NCI-H1694 treated with DMSO at 0.1 percent for 48 hours (cell line): ENCODE data around the gene KRT72.
A peak's percentile ranks its signal among the peaks of the same experiment; 100 is the strongest.

Experiments
- DNase-seq: peaks from one replicate; lab custom pipeline; 2025; lab: John Stamatoyannopoulos, UW

KRT72 gene

GRCh38 chr12:52600941-52601481 is at the start of gene KRT72:
TSS of gene KRT72 (minus strand) at chr12:52601463. CDS start at chr12:52601452, 11 bp downstream.
- DNase-seq, result no peak

GRCh38 chr12:52650520-52651081 is 49.3 kb upstream of the KRT72 start:
- peak; percentile 46 for DNase-seq

DNA sequence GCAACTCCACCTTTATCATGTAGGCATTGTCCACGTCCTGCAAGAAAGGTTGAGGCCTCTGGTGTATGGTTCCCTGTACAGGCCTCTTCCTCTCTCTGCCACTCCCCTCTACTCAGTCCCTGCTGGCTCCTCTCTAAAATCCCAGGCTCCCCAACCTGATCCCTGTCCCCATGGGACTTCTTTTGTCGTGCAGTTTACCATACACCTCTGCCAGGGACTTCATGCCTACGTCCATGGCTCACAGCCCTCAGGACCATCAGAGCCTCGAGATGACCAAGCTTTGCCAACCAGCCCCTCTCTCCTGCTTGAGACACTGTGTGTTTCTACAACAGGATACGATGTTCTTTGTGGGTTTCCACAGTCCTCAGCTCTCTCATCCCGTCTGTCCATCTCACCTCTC is 47.8 kb upstream of the KRT72 start:
- no peak for DNase-seq

DNA sequence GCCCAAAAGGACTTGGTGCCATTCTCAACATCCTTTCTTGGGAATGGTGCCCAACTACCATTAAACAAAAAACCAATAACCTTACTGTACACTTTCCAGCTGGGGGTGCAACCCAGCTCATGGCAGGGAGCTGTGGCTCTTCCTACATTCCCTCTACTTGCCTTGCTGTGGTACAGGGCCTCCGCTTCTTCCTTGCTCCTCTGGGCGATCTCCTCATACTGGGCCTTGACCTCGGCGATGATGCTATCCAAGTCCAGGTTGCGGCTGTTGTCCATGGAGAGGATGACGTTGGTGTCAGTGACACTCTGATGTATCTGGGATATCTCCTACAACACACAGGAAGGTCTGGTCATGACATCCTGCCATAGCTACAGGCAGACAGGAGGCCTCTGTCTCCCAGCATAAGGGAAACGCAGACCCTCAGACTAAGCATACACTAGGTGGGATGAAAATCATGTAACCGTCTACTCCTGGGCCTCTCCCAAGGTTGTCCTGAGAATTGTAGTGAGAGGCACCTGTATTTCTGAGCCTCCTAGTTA is 46.8 kb upstream of the KRT72 start:
- no peak for DNase-seq

- DNase-seq, result no peak
Measured at GRCh38 chr12:52647601-52648000, 46.3 kb upstream of the KRT72 start.

- no peak for DNase-seq
Measured at GRCh38 chr12:52646613-52647012, 45.4 kb upstream of the KRT72 start.

GRCh38 chr12:52645982-52646381 is 44.7 kb upstream of the KRT72 start:
- no peak for DNase-seq

- no peak for DNase-seq
Measured at GRCh38 chr12:52645120-52645761, 44.0 kb upstream of the KRT72 start.

DNA sequence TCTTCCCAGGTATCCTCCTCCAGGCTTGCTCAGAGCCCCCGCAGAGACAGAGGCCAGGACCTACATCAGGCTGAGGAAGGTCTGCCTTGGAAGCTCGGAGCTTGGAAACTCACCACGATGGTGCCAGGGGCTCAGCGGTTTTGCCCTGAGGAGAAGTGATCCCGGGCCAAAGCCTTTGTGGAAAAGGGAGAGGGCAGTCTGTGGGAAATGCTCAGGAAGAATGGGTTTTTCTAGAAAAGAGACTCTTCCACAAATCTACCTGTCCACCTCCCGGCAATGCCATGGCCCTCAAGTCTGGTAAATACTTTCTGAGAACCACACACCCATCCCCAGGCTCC is 42.8 kb upstream of the KRT72 start:
- DNase-seq, result no peak

DNA sequence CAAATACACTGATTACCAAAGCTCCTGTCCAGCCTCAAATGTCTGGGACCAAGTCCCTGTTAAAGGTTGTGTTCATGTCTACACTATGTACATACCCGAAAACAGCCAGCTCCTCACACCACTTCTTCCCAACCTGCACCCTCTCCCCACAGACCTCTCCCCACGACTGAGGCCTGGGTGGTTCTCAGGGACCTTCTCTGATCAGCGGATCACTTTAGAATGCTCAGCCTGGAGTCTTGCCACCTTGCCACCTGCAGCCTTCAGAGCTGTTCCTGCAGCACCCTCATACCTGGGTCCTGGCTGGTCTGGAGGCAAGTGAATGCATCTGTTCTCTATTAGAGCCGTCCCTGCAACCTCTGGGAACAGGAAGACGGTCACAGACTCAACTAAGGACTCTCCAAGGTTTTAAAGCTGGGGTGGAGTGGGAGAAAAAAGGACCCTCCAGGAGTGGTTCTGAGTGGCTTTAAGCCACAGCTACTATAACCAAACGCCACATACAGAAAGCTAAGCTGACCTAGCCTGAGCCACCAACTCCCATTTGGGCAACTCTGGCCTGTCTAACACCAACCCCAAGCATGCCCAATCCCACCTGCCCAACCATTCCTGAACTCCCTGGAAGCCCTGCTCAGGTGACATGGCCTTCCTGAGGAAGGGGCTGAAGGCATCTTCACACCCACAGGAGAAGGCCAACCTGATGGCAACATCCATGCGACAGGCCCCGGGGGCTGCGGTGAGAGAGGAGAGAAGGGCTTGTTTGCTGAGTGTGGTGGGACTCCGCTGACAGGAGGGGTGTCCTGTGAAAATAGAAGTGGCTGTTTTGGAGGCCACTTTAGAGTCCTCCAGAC is 42.2 kb upstream of the KRT72 start:
- no peak for DNase-seq

DNA sequence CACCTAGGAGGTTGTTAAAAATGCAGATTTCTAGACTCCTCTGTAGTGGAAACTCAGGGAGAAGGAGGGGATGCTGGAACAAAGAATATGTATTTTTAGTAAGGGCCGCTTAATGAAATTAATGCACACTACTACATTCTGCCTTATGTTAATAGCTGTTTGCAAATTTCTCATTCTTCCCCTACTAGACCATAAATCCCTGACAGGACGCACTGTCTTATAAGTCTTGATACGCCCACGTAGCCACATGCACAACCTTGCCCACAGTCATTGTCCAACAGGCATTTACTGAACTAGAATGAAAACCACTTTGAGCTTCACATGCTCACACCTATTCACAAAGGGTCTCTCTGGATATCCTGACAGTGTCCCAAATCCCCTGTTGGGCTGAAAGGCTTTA is 40.2 kb upstream of the KRT72 start:
- DNase-seq, result no peak

DNA sequence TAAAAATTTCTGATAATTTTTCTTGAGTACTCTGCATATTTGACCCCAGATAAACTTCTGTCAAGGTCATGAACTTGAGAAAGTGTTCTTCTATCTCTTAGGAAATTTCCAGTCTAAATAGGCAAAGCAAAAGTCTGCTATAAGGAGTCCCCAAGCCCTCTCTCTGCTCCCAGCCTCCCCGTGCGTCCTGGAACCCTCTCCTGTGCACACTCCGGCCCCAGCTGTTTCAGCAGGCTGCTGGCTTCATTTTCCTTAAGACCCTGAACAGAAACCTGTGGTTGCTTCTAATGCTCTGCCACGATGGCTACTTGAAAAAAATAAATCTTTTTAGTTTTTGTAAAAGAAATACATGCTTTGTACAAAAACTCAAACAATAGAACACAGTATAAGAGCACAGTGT is 36.0 kb upstream of the KRT72 start:
- no peak for DNase-seq

- no peak for DNase-seq
Measured at GRCh38 chr12:52636592-52637258, 35.5 kb upstream of the KRT72 start.

GRCh38 chr12:52636189-52636588 is 34.9 kb upstream of the KRT72 start:
- DNase-seq, result no peak

DNA sequence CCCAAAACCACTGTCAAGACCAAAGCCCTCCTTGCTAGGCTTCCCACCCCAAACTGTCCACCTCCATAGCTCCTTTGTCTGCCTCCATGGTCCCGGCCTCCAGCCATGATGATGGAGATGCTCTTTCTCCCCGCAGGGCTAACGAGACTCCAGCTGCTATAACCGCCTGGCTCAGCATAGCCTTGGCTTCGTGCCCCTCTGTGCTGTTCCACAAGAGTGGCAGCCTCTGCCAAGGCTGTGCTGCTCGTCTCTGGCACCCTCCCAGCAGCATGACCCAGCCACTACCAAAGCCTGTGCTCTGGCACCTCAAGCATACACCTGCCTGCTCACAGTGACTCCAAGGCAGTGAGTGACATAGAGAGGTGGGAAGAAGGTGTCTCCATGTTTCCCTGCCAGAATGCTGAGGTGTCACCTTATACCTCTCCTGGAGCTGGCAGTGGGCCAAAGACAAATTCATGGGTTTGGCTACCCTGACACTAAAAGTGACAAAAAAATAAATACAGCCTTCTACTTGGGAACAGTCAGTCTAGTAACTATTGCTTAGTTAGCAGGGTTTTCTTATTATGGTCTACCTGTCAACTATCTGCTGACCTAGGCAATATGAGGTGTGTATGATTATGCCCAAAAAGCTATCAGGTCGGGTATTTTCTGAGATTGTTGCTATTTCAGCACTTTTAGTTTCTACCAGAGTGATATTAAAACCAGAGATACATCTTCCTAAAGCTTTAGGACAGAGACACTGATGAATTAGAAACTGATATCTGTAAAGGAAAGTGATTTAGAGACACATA is 33.2 kb upstream of the KRT72 start:
- peak; percentile 84 for DNase-seq

DNA sequence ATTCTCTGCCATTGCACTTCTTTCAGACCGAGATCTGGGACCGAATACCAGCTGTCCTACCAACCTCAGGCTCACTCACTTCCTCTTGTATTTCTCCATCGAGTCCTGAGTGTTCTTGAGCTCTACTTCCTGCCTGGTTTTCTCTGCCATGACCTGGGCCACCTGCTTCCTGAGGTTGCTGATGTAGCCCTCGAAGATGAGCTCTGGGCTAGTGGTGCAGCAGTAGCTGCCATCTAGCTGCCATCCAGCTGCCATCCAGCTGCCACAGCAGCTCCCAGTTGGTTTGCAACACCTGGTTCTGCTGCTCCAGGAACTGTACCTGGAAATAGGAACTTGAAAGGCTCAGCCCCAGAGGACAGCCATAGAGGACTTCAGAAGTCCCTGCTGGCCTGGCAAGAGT is 32.1 kb upstream of the KRT72 start:
- no peak for DNase-seq

- DNase-seq, result no peak
Measured at GRCh38 chr12:52632656-52633055, 31.4 kb upstream of the KRT72 start.

GRCh38 chr12:52631676-52632459 is 30.6 kb upstream of the KRT72 start:
- no peak for DNase-seq

DNA sequence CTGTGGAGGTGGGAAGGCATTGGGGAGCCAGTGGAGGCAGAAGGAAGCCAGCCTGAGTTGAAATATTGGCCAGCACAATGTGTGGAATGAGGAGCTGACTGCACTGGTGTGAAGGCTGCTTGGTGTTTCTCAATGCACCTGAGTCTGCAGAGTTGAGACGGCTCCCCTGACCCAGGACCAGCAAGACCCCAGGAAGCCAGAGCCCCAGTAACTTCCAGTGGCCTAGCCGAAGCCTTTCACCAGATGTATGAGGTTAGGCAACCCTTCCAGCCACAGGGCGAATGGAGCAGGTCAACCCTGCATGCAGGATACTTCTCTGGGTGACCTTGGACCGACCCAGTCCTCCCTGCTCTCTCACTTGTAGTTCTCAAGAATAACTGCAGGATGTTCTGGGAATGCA is 30.0 kb upstream of the KRT72 start:
- no peak for DNase-seq

- DNase-seq, result no peak
Measured at GRCh38 chr12:52630599-52631200, 29.4 kb upstream of the KRT72 start.
